Measurements from ENCODE around the gene VWF. TPM values are rescaled to one million over a fixed set of nuclear protein-coding genes. Genes with fewer than 3 reads are reported as not detected.

The VWF gene
- total RNA-seq, 2 donors from 2014 or later: 189 to 331 TPM

- TF ChIP-seq CTCF (IDR thresholded peaks at IDR 0.05): no peak
- Histone ChIP-seq H3K4me1 (peaks cover 0 to 12% of the 10 kb centered on the region in 2 donors), H3K36me3 (peaks cover 8% of the 10 kb centered on the region), H3K27me3 (no peaks in the 10 kb centered on the region), H3K4me3 (no peak overlapping the region), H3K27ac (peak overlapping the region; percentile 53 to 64), H3K9me3 (no peaks in the 10 kb centered on the region)
- no peak for DNase-seq (ENCODE audit: low spot score)
Observed at GRCh38 chr12:6114476-6114870, 10.0 kb downstream of the VWF start.

GRCh38 chr12:6113691-6114475 is 10.6 kb downstream of the VWF start:
- peaks cover 0 to 12% of the 10 kb centered on the region in 2 donors for H3K4me1 ChIP-seq
- H3K9me3 ChIP-seq: no peaks in the 10 kb centered on the region
- DNase-seq (ENCODE audit: low spot score): no peak
- no peak overlapping the region for H3K4me3 ChIP-seq
- no peak for TF ChIP-seq CTCF (IDR thresholded peaks at IDR 0.05)
- peak overlapping the region; percentile 53 to 64 for H3K27ac ChIP-seq
- H3K36me3 ChIP-seq: peaks cover 8% of the 10 kb centered on the region
- no peaks in the 10 kb centered on the region for H3K27me3 ChIP-seq

GRCh38 chr12:6112004-6112403 is 12.5 kb downstream of the VWF start:
- H3K4me1 ChIP-seq: peaks cover 0 to 12% of the 10 kb centered on the region in 2 donors
- no peak for TF ChIP-seq CTCF (IDR thresholded peaks at IDR 0.05)
- H3K27ac ChIP-seq: no peak overlapping the region
- no peaks in the 10 kb centered on the region for H3K9me3 ChIP-seq
- no peak overlapping the region for H3K4me3 ChIP-seq
- H3K36me3 ChIP-seq: peaks cover 8% of the 10 kb centered on the region
- no peaks in the 10 kb centered on the region for H3K27me3 ChIP-seq
- peak; percentile 42 for DNase-seq (ENCODE audit: low spot score)

- H3K4me1 ChIP-seq: peaks cover 0 to 5% of the 10 kb centered on the region in 2 donors
- H3K27me3 ChIP-seq: no peaks in the 10 kb centered on the region
- no peak overlapping the region for H3K4me3 ChIP-seq
- no peaks in the 10 kb centered on the region for H3K9me3 ChIP-seq
- no peak for DNase-seq (ENCODE audit: low spot score)
- no peak for TF ChIP-seq CTCF (IDR thresholded peaks at IDR 0.05)
- peaks cover 8% of the 10 kb centered on the region for H3K36me3 ChIP-seq
- H3K27ac ChIP-seq: no peak overlapping the region
Observed at GRCh38 chr12:6110006-6110405, 14.5 kb downstream of the VWF start.

GRCh38 chr12:6106218-6106617 is 18.3 kb downstream of the VWF start:
- H3K27ac ChIP-seq: no peak overlapping the region
- no peaks in the 10 kb centered on the region for H3K9me3 ChIP-seq
- no peak overlapping the region for H3K4me3 ChIP-seq
- no peak for DNase-seq (ENCODE audit: low spot score)
- H3K4me1 ChIP-seq: peaks cover 0 to 5% of the 10 kb centered on the region in 2 donors
- H3K27me3 ChIP-seq: no peaks in the 10 kb centered on the region
- no peak for TF ChIP-seq CTCF (IDR thresholded peaks at IDR 0.05)
- H3K36me3 ChIP-seq: peaks cover 8% of the 10 kb centered on the region

GRCh38 chr12:6104842-6105241 is 19.6 kb downstream of the VWF start:
- Histone ChIP-seq H3K36me3 (peaks cover 3% of the 10 kb centered on the region), H3K4me3 (no peak overlapping the region), H3K27ac (no peak overlapping the region), H3K9me3 (no peaks in the 10 kb centered on the region), H3K4me1 (no peaks in the 10 kb centered on the region), H3K27me3 (no peaks in the 10 kb centered on the region)
- no peak for TF ChIP-seq CTCF (IDR thresholded peaks at IDR 0.05)
- DNase-seq (ENCODE audit: low spot score): no peak
